EH (cell line): ENCODE results near the gene PORCN.
A peak's percentile ranks its signal among the peaks of the same experiment; 100 is the strongest.
"Not testable (repeated sequence)": the region's sequence is repeated elsewhere in the genome, so short reads cannot be mapped to it uniquely, and the experiment has no call there.

ENCODE experiments used
- DNase-seq: peaks from one replicate; pipeline ENCODE4 v3.0.0-alpha.2; 2015; ENCODE audit warnings: low read depth

The PORCN gene

DNA sequence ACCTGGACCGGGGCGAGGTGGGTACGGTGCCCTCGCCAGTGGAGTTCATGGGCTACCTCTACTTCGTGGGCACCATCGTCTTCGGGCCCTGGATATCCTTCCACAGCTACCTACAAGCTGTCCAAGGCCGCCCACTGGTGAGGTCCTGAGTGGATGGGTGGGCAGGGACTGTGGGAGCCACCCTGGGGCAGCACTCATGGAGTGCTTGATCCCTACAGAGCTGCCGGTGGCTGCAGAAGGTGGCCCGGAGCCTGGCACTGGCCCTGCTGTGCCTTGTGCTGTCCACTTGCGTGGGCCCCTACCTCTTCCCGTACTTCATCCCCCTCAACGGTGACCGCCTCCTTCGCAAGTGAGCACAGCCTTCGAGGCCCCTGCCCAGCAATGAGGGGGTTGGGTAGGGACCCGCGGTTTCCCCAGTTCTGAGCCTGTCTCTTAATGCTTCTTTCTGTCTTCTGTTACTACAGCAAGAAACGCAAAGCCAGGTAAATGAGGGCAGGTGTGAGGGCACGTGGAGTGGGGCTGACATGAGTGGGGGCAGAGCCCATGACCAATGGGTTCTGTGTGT, 3.7 kb downstream of the PORCN start:
- no peak for DNase-seq

- DNase-seq: no peak
Observed at GRCh38 chrX:48513670-48514069, 4.9 kb downstream of the PORCN start.

GRCh38 chrX:48514126-48514806, 5.5 kb downstream of the PORCN start:
- DNase-seq: no peak

DNA sequence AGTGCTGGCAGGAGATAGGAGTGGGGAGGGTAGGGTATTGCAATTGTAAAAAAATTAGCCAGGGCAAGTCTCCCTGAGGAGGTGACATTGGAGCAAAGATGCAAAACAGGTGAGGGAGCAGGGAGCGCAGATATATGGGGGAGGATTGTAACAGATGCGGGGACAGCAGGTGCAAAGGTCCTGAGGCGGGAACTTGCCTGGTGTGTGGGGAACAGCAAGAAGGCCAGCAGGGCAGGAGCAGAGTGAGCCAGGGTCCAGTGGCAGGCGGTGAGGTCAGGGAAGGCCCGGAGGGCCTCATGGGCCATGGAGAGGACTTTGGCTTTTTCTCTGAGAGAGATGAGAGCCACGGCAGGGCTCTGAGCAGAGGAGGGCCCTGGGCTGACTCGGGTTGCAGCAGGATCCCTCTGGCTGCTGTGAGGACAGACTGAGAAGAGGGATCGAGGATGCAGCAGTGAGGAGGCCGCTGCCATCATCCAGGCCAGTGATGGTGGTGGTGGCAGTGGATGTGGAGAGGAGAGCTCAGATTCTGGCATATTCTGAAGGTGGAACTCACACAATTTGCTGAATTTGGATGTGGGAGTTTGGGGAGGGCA, 6.2 kb downstream of the PORCN start:
- no peak for DNase-seq

DNA sequence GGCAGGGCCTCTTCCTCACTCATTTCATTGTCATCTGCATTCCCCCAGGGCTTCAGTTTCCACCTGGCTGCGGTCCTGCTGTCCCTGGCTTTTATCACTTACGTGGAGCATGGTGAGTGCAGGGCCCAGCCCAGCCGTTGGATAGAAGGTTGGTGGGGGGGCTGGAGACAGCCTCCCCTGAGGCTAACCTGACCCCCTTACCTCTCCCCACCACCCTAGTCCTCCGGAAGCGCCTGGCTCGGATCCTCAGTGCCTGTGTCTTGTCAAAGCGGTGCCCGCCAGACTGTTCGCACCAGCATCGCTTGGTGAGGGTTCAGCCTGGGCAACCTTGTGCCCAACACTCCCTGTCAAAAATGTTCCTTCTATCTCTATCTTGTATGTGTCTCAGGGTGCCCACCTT, 7.0 kb downstream of the PORCN start:
- DNase-seq: no peak

DNA sequence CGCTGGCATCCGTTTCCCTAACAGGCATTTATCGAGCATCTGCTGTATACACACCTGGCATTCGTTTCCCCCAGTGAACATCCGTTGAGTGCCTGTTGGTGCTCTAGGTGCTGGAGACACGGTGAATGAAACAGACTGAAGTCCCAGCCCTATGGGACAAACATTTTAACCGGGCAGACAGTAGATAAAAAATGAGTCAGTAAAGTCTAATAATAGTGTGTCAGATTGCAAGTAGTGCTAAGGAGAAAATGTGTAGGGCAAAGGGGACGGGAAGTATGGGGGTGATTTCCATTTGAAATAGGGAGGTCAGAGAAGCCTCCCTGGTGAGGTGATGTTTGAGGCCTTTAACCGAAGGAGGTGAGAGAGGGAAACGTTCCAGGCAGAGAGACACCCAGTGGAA, 7.5 kb downstream of the PORCN start:
- DNase-seq: no peak

DNA sequence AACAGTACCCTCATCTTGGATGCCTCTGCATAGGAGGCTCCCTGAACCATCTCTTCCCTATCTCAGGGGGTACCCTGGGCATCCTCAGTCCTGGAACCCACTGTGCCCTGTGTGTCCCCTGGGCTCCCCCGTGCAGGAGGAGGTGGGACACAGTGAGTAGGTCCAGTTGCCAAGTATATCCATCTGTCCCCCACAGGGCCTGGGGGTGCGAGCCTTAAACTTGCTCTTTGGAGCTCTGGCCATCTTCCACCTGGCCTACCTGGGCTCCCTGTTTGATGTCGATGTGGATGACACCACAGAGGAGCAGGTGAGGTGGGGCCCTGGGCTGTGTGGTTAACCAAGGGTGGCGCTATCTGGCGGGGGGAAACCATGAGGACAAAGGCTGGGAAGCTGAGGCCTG, 8.2 kb downstream of the PORCN start:
- no peak for DNase-seq

- DNase-seq: not testable (repeated sequence)
Observed at GRCh38 chrX:48519481-48519880, 10.7 kb downstream of the PORCN start.

GRCh38 chrX:48520455-48520854, 11.7 kb downstream of the PORCN start:
- DNase-seq: no peak

DNA sequence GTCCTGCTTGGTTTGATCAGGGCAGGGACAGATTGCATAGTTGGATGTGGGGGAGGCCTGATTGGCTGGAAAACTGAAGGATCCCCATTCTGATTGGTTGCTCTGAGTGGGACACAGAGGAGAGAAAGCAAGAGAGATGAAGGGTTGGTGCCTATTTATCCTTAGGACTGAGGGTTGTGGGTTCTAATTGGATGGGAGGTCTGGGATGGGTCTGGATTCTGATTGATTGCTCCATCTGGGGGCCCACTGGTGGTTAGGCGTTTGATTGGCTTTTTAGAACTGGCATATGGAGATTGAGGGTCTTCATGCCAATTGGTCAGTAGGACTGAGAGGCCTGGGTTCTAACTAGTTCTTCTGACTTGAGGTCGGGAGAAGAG, 12.2 kb downstream of the PORCN start:
- DNase-seq: no peak

- DNase-seq: peak; percentile 87
Observed at GRCh38 chrX:48521353-48522243, 12.8 kb downstream of the PORCN start, which contains the start of gene EBP. TSS of gene EBP (plus strand) at chrX:48521808. CDS start at chrX:48523772, 1,964 bp downstream.

DNA sequence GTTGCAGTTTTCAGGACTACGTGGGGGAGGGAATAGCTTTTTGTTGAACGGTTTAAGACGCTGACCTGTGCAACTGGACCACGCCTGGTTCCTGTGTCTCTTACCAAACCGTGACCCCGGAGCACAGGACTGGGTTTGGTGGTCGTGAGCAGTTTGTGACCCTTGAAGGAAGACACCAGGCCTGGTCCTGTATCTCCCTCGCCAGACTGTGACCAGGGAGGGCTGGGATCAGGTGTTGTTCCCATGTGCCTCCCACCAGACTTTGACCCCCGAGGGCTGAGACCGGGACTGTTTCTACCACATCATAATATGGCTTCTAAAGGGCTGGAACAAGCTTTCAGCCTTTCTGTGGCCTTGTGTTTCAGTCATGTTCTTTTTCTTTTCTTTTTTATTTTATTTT, 13.5 kb downstream of the PORCN start:
- no peak for DNase-seq

DNA sequence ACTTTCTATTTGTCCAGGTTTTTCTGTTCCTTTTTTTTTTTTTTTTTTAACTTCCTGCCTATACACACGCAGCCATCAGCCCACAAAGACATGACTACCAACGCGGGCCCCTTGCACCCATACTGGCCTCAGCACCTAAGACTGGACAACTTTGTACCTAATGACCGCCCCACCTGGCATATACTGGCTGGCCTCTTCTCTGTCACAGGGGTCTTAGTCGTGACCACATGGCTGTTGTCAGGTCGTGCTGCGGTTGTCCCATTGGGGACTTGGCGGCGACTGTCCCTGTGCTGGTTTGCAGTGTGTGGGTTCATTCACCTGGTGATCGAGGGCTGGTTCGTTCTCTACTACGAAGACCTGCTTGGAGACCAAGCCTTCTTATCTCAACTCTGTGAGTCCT, 14.9 kb downstream of the PORCN start:
- DNase-seq: no peak

GRCh38 chrX:48525853-48526252, 17.1 kb downstream of the PORCN start:
- DNase-seq: peak; percentile 47

DNA sequence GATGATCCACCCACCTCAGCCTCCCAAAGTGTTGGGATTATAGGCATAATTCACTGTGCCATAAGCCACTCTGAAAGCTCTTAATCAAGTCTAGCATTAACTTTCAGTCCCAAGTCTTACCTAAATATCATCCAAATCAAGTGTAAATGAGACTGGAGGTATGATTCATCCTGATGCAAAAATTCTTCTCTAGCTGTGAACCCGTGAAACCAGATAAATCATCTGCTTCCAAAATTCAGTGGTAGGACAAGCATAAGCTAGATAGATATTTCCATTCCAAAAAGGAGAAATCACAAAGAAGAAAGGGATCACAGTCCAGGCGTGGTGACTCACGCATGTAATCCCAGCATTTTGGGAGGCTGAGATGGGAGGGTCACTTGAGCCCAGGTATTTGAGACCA, 21.9 kb downstream of the PORCN start:
- peak; percentile 26 for DNase-seq

DNA sequence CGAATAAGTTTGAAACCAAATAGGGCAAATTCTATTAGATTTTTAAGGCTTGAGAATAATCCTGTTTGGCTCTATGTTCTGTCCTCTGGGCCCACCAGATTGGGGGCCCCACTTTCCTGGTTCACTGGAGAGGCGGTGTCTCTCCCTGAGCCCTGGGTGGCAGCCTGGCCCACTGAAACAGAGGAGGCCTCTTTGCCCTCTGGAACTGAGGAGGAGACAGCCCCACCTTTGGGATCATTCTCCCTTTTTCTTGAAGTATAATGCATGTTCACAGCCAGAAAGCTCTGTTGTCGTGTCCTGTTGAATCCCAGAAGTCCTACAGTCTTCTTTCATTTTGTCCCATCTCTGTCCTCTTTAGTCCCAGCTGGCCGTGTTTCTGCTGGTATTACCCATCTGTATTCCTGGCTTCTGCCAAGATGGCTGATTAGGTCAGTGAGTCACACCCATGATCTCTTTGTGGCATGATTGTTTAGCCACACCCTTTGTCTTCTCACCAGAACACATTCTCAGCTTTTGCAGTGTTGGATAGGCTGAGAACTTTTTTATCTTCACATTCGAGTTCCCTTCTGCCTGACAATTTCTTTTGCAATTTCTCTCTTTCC, 22.7 kb downstream of the PORCN start:
- peak; percentile 76 for DNase-seq

GRCh38 chrX:48532161-48532560, 23.4 kb downstream of the PORCN start:
- DNase-seq: no peak

GRCh38 chrX:48533165-48533564, 24.4 kb downstream of the PORCN start:
- DNase-seq: no peak

GRCh38 chrX:48538641-48539344, 30.0 kb downstream of the PORCN start:
- no peak for DNase-seq

DNA sequence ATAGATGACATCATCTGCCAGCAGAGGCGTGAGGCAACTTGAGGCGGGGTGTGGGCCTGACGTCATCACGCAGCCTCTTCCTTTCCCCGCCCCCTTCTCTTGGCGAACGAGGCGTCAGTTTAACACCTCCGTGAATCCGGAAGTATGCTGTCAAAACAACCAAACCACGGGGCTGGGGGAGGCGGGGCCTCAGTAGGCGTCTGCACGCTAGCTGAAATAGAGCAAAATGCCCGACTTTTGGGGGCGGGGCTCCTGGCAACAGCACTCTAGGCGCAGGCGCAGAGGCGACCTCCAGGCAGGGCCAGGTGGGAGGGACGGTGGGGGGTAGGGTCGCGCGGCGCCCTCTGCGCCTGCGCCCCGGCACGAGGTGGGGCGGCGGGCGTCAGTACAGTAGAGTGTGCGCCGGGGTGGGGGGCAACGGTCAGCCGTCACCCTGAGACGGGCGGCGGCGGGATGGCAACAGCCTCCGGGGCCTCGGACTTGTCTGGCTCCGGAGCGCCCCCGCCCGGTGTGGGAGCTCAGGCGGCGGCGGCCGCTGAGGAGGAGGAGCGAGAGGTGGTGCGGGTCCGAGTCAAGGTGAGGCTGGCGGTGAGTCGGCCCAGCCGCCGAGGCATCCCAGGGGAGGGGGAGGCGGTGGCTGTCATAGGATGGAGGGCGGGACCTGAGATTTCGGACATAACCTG, 30.7 kb downstream of the PORCN start, which contains the start of gene TBC1D25:
Gene TBC1D25 (plus strand): TSS at position 370 of the 683 bp plus-strand sequence. CDS start 84 bp downstream, at position 454.
- DNase-seq: peak; percentile 97

GRCh38 chrX:48540028-48540375, 31.2 kb downstream of the PORCN start:
- peak; percentile 52 for DNase-seq
